Lung (tissue), 12 donors: ENCODE results near the gene PTPRT. TPM values are rescaled to one million over a fixed set of nuclear protein-coding genes. Genes with fewer than 3 reads are reported as not detected.

ENCODE experiments used
- ATAC-seq: fragments of 200-7000 bp; cut with Tn5 transposase; one replicate; pipeline ENCODE4 v1.9.1; 2020; ENCODE audit warnings: moderate number of reproducible peaks; ENCODE audit not compliant: insufficient read depth, low FRiP score
- DNase-seq, 3 donors: peaks; one replicate each; pipeline ENCODE4 v3.0.0-alpha.2; 2013 to 2017
- H3K27ac ChIP-seq, 2 donors: one replicate each; pipeline ENCODE4 v1.5.1; 2013; ENCODE audit warnings: mild to moderate bottlenecking in 2 of 2, moderate library complexity in 2 of 2, control low read depth in 1 of 2, inconsistent platforms in 1 of 2, low read depth in 1 of 2, low read length in 1 of 2
- H3K27me3 ChIP-seq, 3 donors: one replicate each; pipeline ENCODE4 v1.5.1; 2013; ENCODE audit warnings: low read length in 2 of 3; ENCODE audit not compliant: control insufficient read depth in 3 of 3, insufficient read depth in 3 of 3
- H3K36me3 ChIP-seq, 4 donors: one replicate each; pipeline ENCODE4 v1.5.1; 2013; ENCODE audit warnings: low read length in 4 of 4, mild to moderate bottlenecking in 1 of 4, moderate library complexity in 1 of 4; ENCODE audit not compliant: control insufficient read depth in 4 of 4, insufficient read depth in 4 of 4
- H3K4me1 ChIP-seq, 5 donors: one replicate each; pipeline ENCODE4 v1.5.1; 2013; ENCODE audit warnings: low read length in 5 of 5, mild to moderate bottlenecking in 2 of 5, moderate library complexity in 1 of 5; ENCODE audit not compliant: control insufficient read depth in 5 of 5, insufficient read depth in 5 of 5
- H3K4me3 ChIP-seq: one replicate; pipeline ENCODE4 v1.5.1; 2013; ENCODE audit warnings: mild to moderate bottlenecking, control low read depth, moderate library complexity
- H3K9ac ChIP-seq, 2 donors: one replicate each; pipeline ENCODE4 v1.5.1; 2013; ENCODE audit warnings: low read length in 2 of 2, control low read depth in 1 of 2; ENCODE audit not compliant: insufficient read depth in 1 of 2
- H3K9me3 ChIP-seq, 4 donors: one replicate each; pipeline ENCODE4 v1.5.1; 2013; ENCODE audit warnings: low read length in 3 of 4, mild to moderate bottlenecking in 1 of 4, moderate library complexity in 1 of 4; ENCODE audit not compliant: control insufficient read depth in 4 of 4, insufficient read depth in 3 of 4
- CTCF ChIP-seq: IDR thresholded peaks from 2 replicates; pipeline ENCODE4 v1.5.1; 2012; ENCODE audit warnings: mild to moderate bottlenecking; ENCODE audit errors: control extremely low read depth, extremely low read depth
- WGBS, 2 donors: extraction: QIAGEN DNeasy Blood & Tissue Kit; methylation state at CpG; one replicate each; pipeline ENCODE4 v1.1.7; 2013; 5-methylcytosine and 5-hydroxymethylcytosine counted together
- polyA plus RNA-seq, 2 donors: library from polyadenylated mRNA; stranded (reverse); fragments of 200-250 nt; gene quantifications; one replicate each; pipeline ENCODE4 v1.2.1, GENCODE V29; 2013
- total RNA-seq, 2 donors: library from RNA; depleted of rRNA in 1 of 2; stranded (reverse); fragments of >200 nt in 1 of 2; gene quantifications; one replicate each; pipeline ENCODE4 v1.2.1, GENCODE V29; 2014 to 2021
- donor health status: control.
- donor health status: control.
- donor health status: Bipolar disorder and iron deficiency.
- donor health status: healthy.
- donor health status: DM: yes; HTN: yes; CAD: no.

Gene PTPRT
- total and polyA plus RNA-seq, 4 donors = 0.37 to 13.8 (median 6.1) TPM

DNA sequence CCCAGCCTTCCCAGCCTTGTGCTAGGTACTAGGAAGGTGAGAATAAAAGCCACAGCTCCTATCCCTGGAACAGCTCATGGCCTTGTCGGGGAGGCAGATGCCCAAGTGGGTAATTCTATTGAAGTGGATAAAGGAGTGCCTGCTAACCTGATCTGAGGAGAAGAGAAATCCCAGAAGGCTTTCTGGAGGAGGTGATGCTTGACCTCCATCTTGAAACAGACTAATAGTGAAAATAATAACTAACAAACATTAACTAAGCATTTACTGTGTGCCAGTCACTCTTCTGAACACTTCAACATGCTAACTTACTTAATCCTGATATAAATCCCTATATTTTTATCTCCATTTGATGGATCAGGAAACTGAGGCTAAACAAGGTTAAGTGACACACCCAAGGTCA, 1078.4 kb downstream of the PTPRT start:
- H3K27me3 ChIP-seq = no peaks in the 10 kb centered on the region
- no peak overlapping the region for H3K9ac ChIP-seq
- no peak for TF ChIP-seq CTCF
- no peak overlapping the region for H3K27ac ChIP-seq
- 81 to 96% methylated on average over 1 of the region's 1 CpG for WGBS, 2 donors
- H3K4me3 ChIP-seq = no peak overlapping the region
- no peak for ATAC-seq
- H3K36me3 ChIP-seq = no peaks in the 10 kb centered on the region
- H3K4me1 ChIP-seq = no peaks in the 10 kb centered on the region
- no peaks in the 10 kb centered on the region for H3K9me3 ChIP-seq
- no peak for DNase-seq

DNA sequence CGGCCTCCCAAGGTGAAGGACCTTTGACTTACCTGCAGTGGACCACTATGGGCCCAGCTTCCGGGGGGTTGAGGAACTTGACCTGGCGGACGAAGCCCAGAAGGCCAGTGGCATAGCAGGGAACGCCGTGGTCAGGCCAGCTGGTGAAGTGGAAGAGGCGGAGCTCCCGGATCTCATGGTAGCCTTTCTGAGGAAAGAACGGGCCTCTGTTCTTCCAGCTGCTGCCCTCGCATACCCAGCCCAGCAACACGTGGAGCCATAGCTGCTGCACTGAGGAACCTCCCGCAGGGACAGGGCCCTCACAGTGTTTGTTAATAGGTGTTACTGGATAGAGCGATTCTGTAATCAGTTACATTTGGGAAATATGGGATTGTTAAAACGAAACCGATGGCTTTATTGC, 1079.4 kb downstream of the PTPRT start:
- H3K27me3 ChIP-seq = no peaks in the 10 kb centered on the region
- H3K4me1 ChIP-seq = no peaks in the 10 kb centered on the region
- no peaks in the 10 kb centered on the region for H3K36me3 ChIP-seq
- H3K27ac ChIP-seq = no peak overlapping the region
- H3K4me3 ChIP-seq = no peak overlapping the region
- H3K9me3 ChIP-seq = no peaks in the 10 kb centered on the region
- H3K9ac ChIP-seq = no peak overlapping the region
- 69 to 73% methylated on average over 15 of the region's 15 CpGs for WGBS, 2 donors
- no peak for ATAC-seq
- peak in 1 of 3 donors; percentile 8 for DNase-seq
- no peak for TF ChIP-seq CTCF

- peaks cover 0 to 3% (median 0%) of the 10 kb centered on the region in 3 donors for H3K27me3 ChIP-seq
- no peaks in the 10 kb centered on the region for H3K36me3 ChIP-seq
- no peak overlapping the region for H3K4me3 ChIP-seq
- 78 to 91% methylated on average over 12 of the region's 12 CpGs for WGBS, 2 donors
- TF ChIP-seq CTCF = no peak
- DNase-seq = no peak
- no peak overlapping the region for H3K27ac ChIP-seq
- no peaks in the 10 kb centered on the region for H3K4me1 ChIP-seq
- ATAC-seq = no peak
- H3K9me3 ChIP-seq = no peaks in the 10 kb centered on the region
- H3K9ac ChIP-seq = no peak overlapping the region
Measured at GRCh38 chr20:42102000-42102399, 1087.7 kb downstream of the PTPRT start.

DNA sequence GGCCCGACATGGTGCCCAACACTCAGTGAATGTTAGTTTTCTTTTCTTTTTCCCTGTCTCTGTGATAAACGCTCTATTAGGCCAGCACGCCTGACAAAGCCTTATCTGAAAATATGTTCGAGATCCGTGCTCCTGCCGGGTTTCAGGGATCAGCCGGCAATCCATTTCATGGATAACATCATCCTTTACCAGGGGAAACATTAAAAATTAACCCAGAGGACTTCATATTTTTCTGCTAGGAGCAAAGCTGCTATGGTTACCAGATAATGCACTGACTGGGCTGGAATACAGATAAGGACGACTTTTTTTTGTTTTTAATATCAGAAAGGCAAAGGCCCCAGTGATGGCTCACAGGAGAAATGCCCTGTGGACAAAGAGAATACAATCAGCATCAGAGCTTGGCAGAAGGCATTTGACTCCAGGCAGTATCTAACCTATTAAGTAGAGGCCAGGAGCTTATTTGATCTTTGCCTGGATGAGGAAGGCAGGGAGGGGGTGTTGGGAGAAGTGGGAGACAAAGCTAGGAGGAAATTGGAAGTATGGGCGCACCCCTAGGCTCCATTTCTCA, 1089.5 kb downstream of the PTPRT start:
- peak in 2 of 3 donors; percentile 5 to 37 for DNase-seq
- ATAC-seq = no peak

More for the DNA sequence above, 1089.5 kb downstream of the PTPRT start:
- TF ChIP-seq CTCF = no peak
- Histone ChIP-seq H3K4me1 (no peaks in the 10 kb centered on the region), H3K9me3 (no peaks in the 10 kb centered on the region), H3K4me3 (no peak overlapping the region), H3K9ac (no peak overlapping the region), H3K36me3 (no peaks in the 10 kb centered on the region), H3K27me3 (peaks cover 0 to 3% (median 0%) of the 10 kb centered on the region in 3 donors), H3K27ac (no peak overlapping the region)
- 53 to 69% methylated on average over 9 of the region's 9 CpGs for WGBS, 2 donors
